ENCODE results near the gene SOCS7.

The SOCS7 gene

GRCh38 chr17:38343608-38344419 lies 7.8 kb upstream of the SOCS7 start, which contains the start of gene GPR179:
GPR179 (minus strand) TSS chr17:38343956; CDS start chr17:38343789, 167 bp downstream.
- H3K4me3 ChIP-seq (ENCODE audit: low read depth, low read length): no peak within 1 kb of the TSS
- TF ChIP-seq, protein P1, sequence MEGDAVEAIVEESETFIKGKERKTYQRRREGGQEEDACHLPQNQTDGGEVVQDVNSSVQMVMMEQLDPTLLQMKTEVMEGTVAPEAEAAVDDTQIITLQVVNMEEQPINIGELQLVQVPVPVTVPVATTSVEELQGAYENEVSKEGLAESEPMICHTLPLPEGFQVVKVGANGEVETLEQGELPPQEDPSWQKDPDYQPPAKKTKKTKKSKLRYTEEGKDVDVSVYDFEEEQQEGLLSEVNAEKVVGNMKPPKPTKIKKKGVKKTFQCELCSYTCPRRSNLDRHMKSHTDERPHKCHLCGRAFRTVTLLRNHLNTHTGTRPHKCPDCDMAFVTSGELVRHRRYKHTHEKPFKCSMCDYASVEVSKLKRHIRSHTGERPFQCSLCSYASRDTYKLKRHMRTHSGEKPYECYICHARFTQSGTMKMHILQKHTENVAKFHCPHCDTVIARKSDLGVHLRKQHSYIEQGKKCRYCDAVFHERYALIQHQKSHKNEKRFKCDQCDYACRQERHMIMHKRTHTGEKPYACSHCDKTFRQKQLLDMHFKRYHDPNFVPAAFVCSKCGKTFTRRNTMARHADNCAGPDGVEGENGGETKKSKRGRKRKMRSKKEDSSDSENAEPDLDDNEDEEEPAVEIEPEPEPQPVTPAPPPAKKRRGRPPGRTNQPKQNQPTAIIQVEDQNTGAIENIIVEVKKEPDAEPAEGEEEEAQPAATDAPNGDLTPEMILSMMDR (IDR thresholded peaks at IDR 0.05; ENCODE audit: low read depth, low read length, missing control alignments): no peak
- no peak for DNase-seq (ENCODE audit: low read depth)

- no peak overlapping the region for H3K4me3 ChIP-seq (ENCODE audit: low read depth, low read length)
- TF ChIP-seq, protein P1 (IDR thresholded peaks at IDR 0.05; ENCODE audit: low read depth, low read length, missing control alignments): no peak
- no peak for DNase-seq (ENCODE audit: low read depth)
Measured at GRCh38 chr17:38344420-38344745, 7.3 kb upstream of the SOCS7 start.

- TF ChIP-seq, protein P1 (IDR thresholded peaks at IDR 0.05; ENCODE audit: low read depth, low read length, missing control alignments): no peak
- DNase-seq (ENCODE audit: low read depth): no peak
- no peak overlapping the region for H3K4me3 ChIP-seq (ENCODE audit: low read depth, low read length)
Measured at GRCh38 chr17:38345743-38346142, 5.9 kb upstream of the SOCS7 start.

DNA sequence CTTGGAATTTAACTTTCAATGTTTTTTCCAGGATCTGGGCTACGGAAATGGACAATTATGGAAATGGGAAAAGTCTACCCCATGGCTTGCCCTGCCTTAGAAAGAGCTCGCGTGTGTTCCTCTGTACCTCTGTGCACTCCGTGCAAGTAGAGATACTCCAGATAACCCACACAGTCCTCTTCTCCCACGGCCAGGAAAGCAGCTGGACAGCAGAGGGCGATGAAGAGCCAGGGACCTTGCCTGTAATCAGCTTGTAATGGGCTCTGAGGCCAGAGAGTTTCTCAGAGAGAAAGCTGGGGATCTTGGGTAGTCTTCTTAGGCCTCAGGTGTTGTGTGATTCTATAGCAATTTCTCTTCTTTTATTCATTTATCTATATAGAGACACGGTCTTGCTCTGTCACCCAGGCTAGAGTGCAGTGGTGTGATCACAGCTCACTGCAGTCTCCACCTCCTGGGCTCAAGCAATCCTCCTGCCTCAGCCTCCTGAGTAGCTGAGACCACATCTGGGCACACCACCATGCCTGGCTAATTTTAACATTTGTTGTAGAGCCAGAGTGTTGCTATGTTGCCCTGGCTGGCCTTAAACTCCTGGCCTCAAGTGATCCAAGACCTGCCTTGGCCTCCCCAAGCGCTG lies 2.4 kb upstream of the SOCS7 start:
- peak; percentile 60 for DNase-seq (ENCODE audit: low read depth)
- TF ChIP-seq, protein P1 (IDR thresholded peaks at IDR 0.05; ENCODE audit: low read depth, low read length, missing control alignments): peak; percentile 92

GRCh38 chr17:38350035-38350434 lies 1.6 kb upstream of the SOCS7 start:
- no peak overlapping the region for H3K4me3 ChIP-seq (ENCODE audit: low read depth, low read length)
- DNase-seq (ENCODE audit: low read depth): no peak
- TF ChIP-seq, protein P1 (IDR thresholded peaks at IDR 0.05; ENCODE audit: low read depth, low read length, missing control alignments): no peak

More for the DNA sequence above, 2.4 kb upstream of the SOCS7 start:
- no peak overlapping the region for H3K4me3 ChIP-seq (ENCODE audit: low read depth, low read length)

- peak overlapping the region; percentile 86 for H3K4me3 ChIP-seq (ENCODE audit: low read depth, low read length)
- TF ChIP-seq, protein P1 (IDR thresholded peaks at IDR 0.05; ENCODE audit: low read depth, low read length, missing control alignments): no peak
- DNase-seq (ENCODE audit: low read depth): no peak
Measured at GRCh38 chr17:38352245-38353085, 821 bp downstream of the SOCS7 start.
